ENCODE data around the gene EIF2B2.

- TF ChIP-seq CTCF (IDR thresholded peaks at IDR 0.05 in 2 of 3, conservative IDR thresholded peaks at IDR 0.05 in 1 of 3; ENCODE audit: control insufficient read depth in 2 of 3, extremely low read depth in 1 of 3, insufficient read depth in 1 of 3, low read depth in 3 of 3, low read length in 3 of 3) (no peak), SP1 (IDR thresholded peaks at IDR 0.05; ENCODE audit: low read depth, low read length) (no peak), SIX5 (IDR thresholded peaks at IDR 0.05; ENCODE audit: low read depth, low read length, severe bottlenecking) (no peak), EP300 (IDR thresholded peaks at IDR 0.05; ENCODE audit: borderline replicate concordance in 1 of 2, control insufficient read depth in 1 of 2, low read depth in 2 of 2, low read length in 2 of 2) (no peak), E2F4 (IDR thresholded peaks at IDR 0.05; ENCODE audit: low read depth, low read length) (no peak), CBX3 (IDR thresholded peaks at IDR 0.05; ENCODE audit: borderline replicate concordance, low read depth) (no peak), CREM (IDR thresholded peaks at IDR 0.05; ENCODE audit: low read depth) (no peak), SREBF2 (IDR thresholded peaks at IDR 0.05; ENCODE audit: low read length) (no peak), TCF12 (IDR thresholded peaks at IDR 0.05; ENCODE audit: low read depth, low read length) (no peak), EZH2 (IDR thresholded peaks at IDR 0.05; ENCODE audit: borderline replicate concordance, control insufficient read depth, low read depth, low read length) (no peak), BACH1 (IDR thresholded peaks at IDR 0.05; ENCODE audit: borderline replicate concordance) (no peak), RAD21 (IDR thresholded peaks at IDR 0.05; ENCODE audit: insufficient read depth, low read depth, low read length) (no peak)
Observed at GRCh38 chr14:75016815-75017214, 14.1 kb downstream of the EIF2B2 start.

All from GM12878 (cell line).